Thyroid gland (tissue), 4 donors: ENCODE measurements around the gene BRDT.

Experiments
- CTCF ChIP-seq, 6 experiments: fragments of 200-600 bp in 3 of 6; fragments of 450-650 bp in 3 of 6; sonication (generic) in 3 of 6; IDR thresholded peaks; one replicate each; pipeline ENCODE4 v1.5.1; 2016 to 2019; ENCODE audit warnings: antibody characterized with exemption in 6 of 6, mild to moderate bottlenecking in 2 of 6, inconsistent platforms in 1 of 6, moderate library complexity in 1 of 6
- POLR2A ChIP-seq, 2 donors: fragments of 450-650 bp; IDR thresholded peaks; one replicate each; pipeline ENCODE4 v1.6.1; 2017; ENCODE audit warnings: antibody characterized with exemption in 2 of 2, mild to moderate bottlenecking in 2 of 2, moderate library complexity in 1 of 2

- no peak for TF ChIP-seq CTCF (IDR thresholded peaks at IDR 0.05)
- no peak for TF ChIP-seq POLR2A (IDR thresholded peaks at IDR 0.05)
Measured at GRCh38 chr1:92016720-92017316, 67.6 kb downstream of the BRDT start.
